Measurements from ENCODE around the gene TSPEAR. TPM values are rescaled to one million over a fixed set of nuclear protein-coding genes. Genes with fewer than 3 reads are reported as not detected.
"Not testable (repeated sequence)": the region's sequence is repeated elsewhere in the genome, so short reads cannot be mapped to it uniquely, and the experiment has no call there.

TSPEAR gene
- polyA plus RNA-seq, 4 donors = 0.09 to 0.53 (median 0.27) TPM; not detected in 1

DNA sequence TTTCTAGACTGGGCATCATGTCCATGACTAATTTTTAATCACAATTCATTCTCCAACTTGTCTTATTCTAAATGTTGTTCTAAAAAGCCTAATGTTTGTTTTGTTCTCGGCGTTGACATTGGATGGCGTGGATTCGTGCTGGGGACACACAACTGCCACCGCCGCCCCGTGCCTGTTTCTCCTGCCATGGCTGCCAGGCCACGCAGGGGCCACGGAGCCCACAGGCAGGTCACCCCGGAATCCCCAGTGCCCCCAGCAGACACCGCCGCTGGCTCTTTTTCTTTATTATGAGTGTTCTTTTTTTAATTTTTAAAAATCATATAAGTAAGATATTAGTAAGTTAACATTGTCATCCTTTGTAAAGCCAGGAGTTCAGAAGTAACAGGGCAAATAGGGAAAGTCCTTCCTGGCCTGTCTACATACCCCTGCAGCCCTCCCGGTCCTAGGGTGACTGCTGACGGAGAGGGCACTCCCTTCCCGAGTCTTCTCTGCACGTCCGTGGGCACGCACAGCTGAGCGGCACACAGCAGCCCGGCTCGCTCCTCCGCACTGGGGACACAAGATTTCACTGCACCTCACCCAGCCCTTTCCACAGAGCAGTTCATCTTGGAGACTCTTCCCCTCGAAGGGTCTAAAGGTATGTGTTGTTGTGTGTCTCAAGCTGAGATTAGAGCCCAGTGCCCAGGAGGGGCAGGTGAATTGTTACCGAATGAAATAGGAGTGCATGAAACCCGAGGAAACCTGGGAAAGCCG lies 203.5 kb downstream of the TSPEAR start:
- Histone ChIP-seq H3K27me3 (ENCODE audit: control insufficient read depth in 3 of 3, insufficient read depth in 3 of 3, low read length in 3 of 3) (no peaks in the 10 kb centered on the region), H3K9me3 (ENCODE audit: control insufficient read depth in 2 of 2, insufficient read depth in 1 of 2, low read depth in 1 of 2, low read length in 1 of 2) (no peaks in the 10 kb centered on the region), H3K4me3 (ENCODE audit: low read depth in 1 of 3, low read length in 3 of 3) (no peak overlapping the region), H3K36me3 (ENCODE audit: control insufficient read depth in 3 of 3, insufficient read depth in 2 of 3, low read depth in 1 of 3, low read length in 3 of 3) (no peaks in the 10 kb centered on the region), H3K4me1 (ENCODE audit: control insufficient read depth in 3 of 3, insufficient read depth in 2 of 3, low read depth in 1 of 3, low read length in 2 of 3) (peaks cover 0 to 9% (median 0%) of the 10 kb centered on the region in 3 donors), H3K27ac (ENCODE audit: low read depth in 1 of 3, low read length in 2 of 3) (no peak overlapping the region)
- WGBS, 3 donors = 86 to 88% (median 86%) methylated on average over 26 of the region's 26 CpGs
- DNase-seq (no peak), FAIRE-seq (no peak)

DNA sequence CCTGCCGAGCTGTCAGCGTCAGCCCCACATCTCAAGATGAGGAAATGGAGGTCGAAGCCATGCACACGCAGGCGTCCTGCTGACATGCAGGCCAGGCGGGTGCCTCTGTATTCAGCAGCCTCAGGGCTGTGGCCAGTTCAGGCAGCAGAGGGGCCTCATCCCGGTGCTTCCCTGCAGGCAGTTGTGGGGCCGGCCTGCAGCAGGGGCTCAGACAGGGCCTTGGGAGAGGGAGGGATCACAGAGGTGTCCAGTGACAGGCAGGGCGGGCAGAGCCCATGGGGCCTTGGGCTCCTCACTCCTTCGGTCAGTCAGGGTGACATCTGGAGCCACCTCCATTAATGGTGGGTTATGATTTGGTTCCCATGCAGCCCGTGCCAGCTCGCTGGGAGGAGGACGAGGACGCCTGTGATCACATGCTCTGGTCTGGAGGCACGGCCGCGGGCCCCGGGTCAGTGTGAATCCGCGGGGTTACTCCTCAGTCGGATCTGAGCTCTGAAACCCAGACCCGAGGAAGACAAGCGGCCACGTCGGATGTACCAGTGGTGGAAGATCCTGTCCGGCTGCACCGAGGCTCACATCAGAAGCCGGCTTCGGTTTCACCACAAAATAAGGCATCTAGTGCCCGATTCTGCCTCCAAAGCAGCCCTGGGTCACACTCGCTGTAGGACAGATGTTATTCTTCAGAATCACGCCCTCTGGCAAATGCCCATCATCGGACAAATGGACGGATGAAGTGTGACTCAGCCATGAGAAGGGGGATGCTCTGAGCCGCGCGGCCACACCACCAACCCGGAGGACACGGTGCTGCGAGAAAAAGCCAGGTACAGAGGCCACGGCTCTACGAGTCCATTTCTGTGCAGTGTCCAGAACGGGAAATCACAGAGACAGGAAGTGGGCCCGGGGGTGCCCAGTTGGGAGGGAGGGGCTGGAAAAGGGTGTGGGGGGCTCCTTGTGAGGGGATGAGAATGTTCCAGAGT lies 204.8 kb downstream of the TSPEAR start:
- no peak for DNase-seq
- no peaks in the 10 kb centered on the region for H3K9me3 ChIP-seq (ENCODE audit: control insufficient read depth in 2 of 2, insufficient read depth in 1 of 2, low read depth in 1 of 2, low read length in 1 of 2)
- WGBS, 3 donors = 81 to 92% (median 88%) methylated on average over 41 to 44 of the region's 44 CpGs
- H3K4me3 ChIP-seq (ENCODE audit: low read depth in 1 of 3, low read length in 3 of 3) = no peak overlapping the region
- H3K36me3 ChIP-seq (ENCODE audit: control insufficient read depth in 3 of 3, insufficient read depth in 2 of 3, low read depth in 1 of 3, low read length in 3 of 3) = no peaks in the 10 kb centered on the region
- H3K4me1 ChIP-seq (ENCODE audit: control insufficient read depth in 3 of 3, insufficient read depth in 2 of 3, low read depth in 1 of 3, low read length in 2 of 3) = peaks cover 0 to 9% (median 0%) of the 10 kb centered on the region in 3 donors
- FAIRE-seq = no peak
- H3K27ac ChIP-seq (ENCODE audit: low read depth in 1 of 3, low read length in 2 of 3) = no peak overlapping the region
- no peaks in the 10 kb centered on the region for H3K27me3 ChIP-seq (ENCODE audit: control insufficient read depth in 3 of 3, insufficient read depth in 3 of 3, low read length in 3 of 3)

DNA sequence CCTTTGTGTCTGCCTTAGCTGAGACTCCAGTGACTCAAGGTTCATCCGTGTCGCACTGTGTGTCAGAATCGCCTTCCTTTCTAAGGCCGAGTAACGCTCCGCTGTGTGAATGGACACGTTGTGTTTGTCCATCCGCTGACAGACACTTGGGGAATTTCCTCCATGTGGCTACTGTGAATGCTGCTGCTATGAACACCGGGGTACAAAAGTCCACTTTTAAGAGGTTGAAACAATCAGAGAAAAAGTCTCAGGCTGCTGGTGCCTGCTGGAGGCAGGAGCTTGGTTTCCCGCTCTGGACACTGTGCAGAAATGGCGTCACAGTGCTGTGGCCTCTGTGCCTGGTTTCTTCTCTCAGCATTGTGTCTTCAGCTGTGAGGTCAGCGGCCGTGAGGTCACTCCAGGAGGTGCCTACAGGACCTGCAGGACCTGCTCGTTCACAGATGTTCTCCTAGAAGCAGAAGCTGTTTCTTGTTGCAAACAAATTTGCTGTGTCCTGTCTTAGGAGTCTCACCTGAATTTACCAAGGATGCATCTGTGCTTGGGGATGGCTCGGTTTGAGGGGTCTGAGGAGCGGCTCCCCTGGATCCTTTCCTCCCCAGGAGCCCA lies 205.6 kb downstream of the TSPEAR start:
- DNase-seq (peak; percentile 26 to 59), FAIRE-seq (no peak)
- H3K4me3 ChIP-seq (ENCODE audit: low read depth in 1 of 3, low read length in 3 of 3) = no peak overlapping the region
- no peaks in the 10 kb centered on the region for H3K36me3 ChIP-seq (ENCODE audit: control insufficient read depth in 3 of 3, insufficient read depth in 2 of 3, low read depth in 1 of 3, low read length in 3 of 3)
- no peaks in the 10 kb centered on the region for H3K27me3 ChIP-seq (ENCODE audit: control insufficient read depth in 3 of 3, insufficient read depth in 3 of 3, low read length in 3 of 3)
- 30 to 67% (median 48%) methylated on average over 16 of the region's 16 CpGs for WGBS, 3 donors
- peaks cover 0 to 9% (median 0%) of the 10 kb centered on the region in 3 donors for H3K4me1 ChIP-seq (ENCODE audit: control insufficient read depth in 3 of 3, insufficient read depth in 2 of 3, low read depth in 1 of 3, low read length in 2 of 3)
- H3K9me3 ChIP-seq (ENCODE audit: control insufficient read depth in 2 of 2, insufficient read depth in 1 of 2, low read depth in 1 of 2, low read length in 1 of 2) = no peaks in the 10 kb centered on the region
- H3K27ac ChIP-seq (ENCODE audit: low read depth in 1 of 3, low read length in 2 of 3) = no peak overlapping the region

DNA sequence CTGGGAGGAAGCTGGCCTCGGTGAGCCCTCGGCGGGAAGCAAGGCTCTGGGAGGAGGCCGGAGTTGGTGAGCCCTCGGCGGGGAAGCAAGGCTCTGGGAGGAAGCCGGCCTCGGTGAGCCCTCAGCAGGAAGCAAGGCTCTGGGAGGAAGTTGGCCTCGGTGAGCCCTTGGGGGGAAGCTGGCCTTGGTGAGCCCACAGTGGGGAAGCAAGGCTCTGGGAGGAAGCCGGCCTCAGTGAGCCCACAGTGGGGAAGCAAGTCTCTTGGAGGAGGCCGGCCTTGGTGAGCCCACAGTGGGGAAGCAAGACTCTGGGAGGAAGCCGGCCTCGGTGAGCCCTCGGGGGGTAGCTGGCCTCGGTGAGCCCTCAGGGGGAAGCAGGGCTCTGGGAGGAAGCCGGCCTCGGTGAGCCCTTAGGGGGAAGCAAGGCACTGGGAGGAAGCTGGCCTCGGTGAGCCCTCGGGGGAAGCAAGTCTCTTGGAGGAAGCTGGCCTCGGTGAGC lies 207.4 kb downstream of the TSPEAR start:
- H3K27me3 ChIP-seq (ENCODE audit: control insufficient read depth in 3 of 3, insufficient read depth in 3 of 3, low read length in 3 of 3) = no peaks in the 10 kb centered on the region
- H3K9me3 ChIP-seq (ENCODE audit: control insufficient read depth in 2 of 2, insufficient read depth in 1 of 2, low read depth in 1 of 2, low read length in 1 of 2) = no peaks in the 10 kb centered on the region
- FAIRE-seq (no peak), DNase-seq (no peak)
- H3K4me1 ChIP-seq (ENCODE audit: control insufficient read depth in 3 of 3, insufficient read depth in 2 of 3, low read depth in 1 of 3, low read length in 2 of 3) = peaks cover 0 to 9% (median 2%) of the 10 kb centered on the region in 3 donors
- no peak overlapping the region for H3K4me3 ChIP-seq (ENCODE audit: low read depth in 1 of 3, low read length in 3 of 3)
- no peak overlapping the region for H3K27ac ChIP-seq (ENCODE audit: low read depth in 1 of 3, low read length in 2 of 3)
- WGBS, 3 donors = 62 to 82% (median 65%) methylated on average over 20 of the region's 20 CpGs
- no peaks in the 10 kb centered on the region for H3K36me3 ChIP-seq (ENCODE audit: control insufficient read depth in 3 of 3, insufficient read depth in 2 of 3, low read depth in 1 of 3, low read length in 3 of 3)

DNA sequence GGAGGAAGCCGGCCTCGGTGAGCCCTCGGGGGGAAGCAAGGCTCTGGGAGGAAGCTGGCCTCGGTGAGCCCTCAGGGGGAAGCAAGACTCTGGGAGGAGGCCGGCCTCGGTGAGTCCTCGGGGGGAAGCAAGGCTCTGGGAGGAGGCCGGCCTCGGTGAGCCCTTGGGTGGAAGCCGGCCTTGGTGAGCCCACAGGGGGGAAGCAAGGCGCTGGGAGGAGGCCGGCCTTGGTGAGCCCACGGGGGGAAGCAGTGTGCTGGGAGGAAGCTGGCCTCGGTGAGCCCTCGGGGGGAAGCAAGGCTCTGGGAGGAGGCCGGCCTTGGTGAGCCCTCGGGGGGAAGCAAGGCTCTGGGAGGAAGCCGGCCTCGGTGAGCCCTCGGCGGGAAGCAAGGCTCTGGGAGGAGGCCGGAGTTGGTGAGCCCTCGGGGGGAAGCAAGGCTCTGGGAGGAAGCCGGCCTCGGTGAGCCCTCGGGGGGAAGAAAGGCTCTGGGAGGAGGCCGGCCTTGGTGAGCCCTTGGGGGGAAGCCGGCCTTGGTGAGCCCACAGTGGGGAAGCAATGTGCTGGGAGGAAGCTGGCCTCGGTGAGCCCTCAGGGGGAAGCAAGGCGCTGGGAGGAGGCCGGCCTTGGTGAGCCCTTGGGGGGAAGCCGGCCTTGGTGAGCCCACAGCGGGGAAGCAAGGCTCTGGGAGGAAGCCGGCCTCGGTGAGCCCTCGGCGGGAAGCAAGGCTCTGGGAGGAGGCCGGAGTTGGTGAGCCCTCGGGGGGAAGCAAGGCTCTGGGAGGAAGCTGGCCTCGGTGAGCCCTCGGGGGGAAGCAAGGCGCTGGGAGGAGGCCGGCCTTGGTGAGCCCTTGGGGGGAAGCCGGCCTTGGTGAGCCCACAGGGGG lies 208.1 kb downstream of the TSPEAR start:
- H3K9me3 ChIP-seq (ENCODE audit: control insufficient read depth in 2 of 2, insufficient read depth in 1 of 2, low read depth in 1 of 2, low read length in 1 of 2); FAIRE-seq; H3K36me3 ChIP-seq (ENCODE audit: control insufficient read depth in 3 of 3, insufficient read depth in 2 of 3, low read depth in 1 of 3, low read length in 3 of 3); H3K27me3 ChIP-seq (ENCODE audit: control insufficient read depth in 3 of 3, insufficient read depth in 3 of 3, low read length in 3 of 3); H3K27ac ChIP-seq (ENCODE audit: low read depth in 1 of 3, low read length in 2 of 3); DNase-seq; H3K4me3 ChIP-seq (ENCODE audit: low read depth in 1 of 3, low read length in 3 of 3): not testable (repeated sequence)
- 82 to 93% (median 90%) methylated on average over 41 to 44 of the region's 44 CpGs for WGBS, 3 donors
- peaks cover 0 to 15% (median 3%) of the 10 kb centered on the region in 3 donors for H3K4me1 ChIP-seq (ENCODE audit: control insufficient read depth in 3 of 3, insufficient read depth in 2 of 3, low read depth in 1 of 3, low read length in 2 of 3)

DNA sequence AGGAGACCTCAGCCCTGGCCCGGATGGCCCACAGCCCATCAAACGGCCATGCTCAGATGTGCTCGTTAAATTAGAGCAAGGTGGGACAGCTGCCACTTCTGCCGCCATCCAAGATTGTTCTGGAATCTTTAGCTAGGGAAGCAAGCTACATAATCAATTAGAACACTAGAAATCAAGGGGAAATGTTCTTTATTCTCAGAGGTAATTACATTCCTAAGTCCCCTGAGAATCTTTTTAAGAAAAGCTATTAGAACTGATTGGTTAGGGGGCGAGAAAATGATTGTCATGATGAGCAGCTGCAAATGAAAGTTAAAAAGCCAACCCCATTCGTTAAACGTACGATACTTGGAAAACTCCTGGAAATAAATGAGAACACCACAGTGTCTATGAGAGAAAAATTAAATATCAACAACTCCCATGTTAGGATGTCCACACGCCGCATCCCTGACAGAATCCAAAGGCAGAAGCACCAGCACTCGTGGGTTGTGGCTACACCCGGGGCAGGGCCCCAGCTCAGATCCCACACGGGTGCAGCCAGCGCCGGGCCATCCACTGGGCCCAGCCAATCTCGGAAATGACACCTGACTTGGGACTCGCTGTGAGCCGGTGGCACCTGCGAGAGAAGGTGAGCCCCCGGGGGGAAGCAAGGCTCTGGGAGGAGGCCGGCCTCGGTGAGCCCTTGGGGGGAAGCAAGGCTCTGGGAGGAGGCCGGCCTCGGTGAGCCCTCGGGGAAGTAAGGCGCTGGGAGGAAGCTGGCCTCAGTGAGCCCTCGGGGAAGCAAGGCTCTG lies 209.0 kb downstream of the TSPEAR start:
- Histone ChIP-seq H3K4me3 (ENCODE audit: low read depth in 1 of 3, low read length in 3 of 3) (no peak overlapping the region), H3K36me3 (ENCODE audit: control insufficient read depth in 3 of 3, insufficient read depth in 2 of 3, low read depth in 1 of 3, low read length in 3 of 3) (no peaks in the 10 kb centered on the region), H3K4me1 (ENCODE audit: control insufficient read depth in 3 of 3, insufficient read depth in 2 of 3, low read depth in 1 of 3, low read length in 2 of 3) (peaks cover 0 to 22% (median 3%) of the 10 kb centered on the region in 3 donors), H3K9me3 (ENCODE audit: control insufficient read depth in 2 of 2, insufficient read depth in 1 of 2, low read depth in 1 of 2, low read length in 1 of 2) (no peaks in the 10 kb centered on the region), H3K27me3 (ENCODE audit: control insufficient read depth in 3 of 3, insufficient read depth in 3 of 3, low read length in 3 of 3) (no peaks in the 10 kb centered on the region), H3K27ac (ENCODE audit: low read depth in 1 of 3, low read length in 2 of 3) (no peak overlapping the region)
- DNase-seq (no peak), FAIRE-seq (no peak)
- 86 to 92% (median 90%) methylated on average over 27 of the region's 27 CpGs for WGBS, 3 donors

DNA sequence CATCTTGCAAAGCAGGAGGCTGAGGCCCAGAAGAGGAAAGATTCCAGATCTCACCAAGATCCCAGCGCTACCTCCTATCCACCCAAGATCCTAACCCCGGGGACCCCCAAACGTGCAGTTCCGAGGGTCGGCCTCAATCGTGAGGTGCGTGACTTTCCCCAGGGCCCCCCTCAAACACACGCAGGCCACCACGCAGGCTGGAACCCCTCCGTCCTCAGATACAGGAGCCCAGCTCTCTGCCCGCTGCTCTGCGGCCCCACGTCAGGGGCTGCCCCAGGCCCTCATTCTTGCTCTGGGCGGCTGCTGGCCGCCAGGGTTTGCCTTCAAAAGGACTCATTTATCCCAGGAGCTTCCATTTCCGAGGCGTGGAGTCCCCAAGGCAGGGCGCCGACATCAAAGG lies 211.3 kb downstream of the TSPEAR start:
- Histone ChIP-seq H3K36me3 (ENCODE audit: control insufficient read depth in 3 of 3, insufficient read depth in 2 of 3, low read depth in 1 of 3, low read length in 3 of 3) (no peaks in the 10 kb centered on the region), H3K27ac (ENCODE audit: low read depth in 1 of 3, low read length in 2 of 3) (no peak overlapping the region), H3K9me3 (ENCODE audit: control insufficient read depth in 2 of 2, insufficient read depth in 1 of 2, low read depth in 1 of 2, low read length in 1 of 2) (no peaks in the 10 kb centered on the region), H3K27me3 (ENCODE audit: control insufficient read depth in 3 of 3, insufficient read depth in 3 of 3, low read length in 3 of 3) (no peaks in the 10 kb centered on the region), H3K4me1 (ENCODE audit: control insufficient read depth in 3 of 3, insufficient read depth in 2 of 3, low read depth in 1 of 3, low read length in 2 of 3) (peaks cover 0 to 13% (median 3%) of the 10 kb centered on the region in 3 donors), H3K4me3 (ENCODE audit: low read depth in 1 of 3, low read length in 3 of 3) (no peak overlapping the region)
- WGBS, 3 donors = 46 to 77% (median 62%) methylated on average over 19 of the region's 19 CpGs
- FAIRE-seq = no peak
- DNase-seq = no peak
